HG02798 (cell line): Measurements from ENCODE around the gene BACE2.
"Not testable (repeated sequence)": the region's sequence is repeated elsewhere in the genome, so short reads cannot be mapped to it uniquely, and the experiment has no call there.

Experiments
- ATAC-seq: cut with Tn5 transposase; IDR thresholded peaks from one replicate; pipeline ENCODE4 v1.9.1; 2021; ENCODE audit warnings: mild to moderate bottlenecking; ENCODE audit not compliant: unreplicated experiment, poor library complexity

BACE2 gene

GRCh38 chr21:41175080-41175479 is 7.1 kb downstream of the BACE2 start:
- ATAC-seq = no peak

DNA sequence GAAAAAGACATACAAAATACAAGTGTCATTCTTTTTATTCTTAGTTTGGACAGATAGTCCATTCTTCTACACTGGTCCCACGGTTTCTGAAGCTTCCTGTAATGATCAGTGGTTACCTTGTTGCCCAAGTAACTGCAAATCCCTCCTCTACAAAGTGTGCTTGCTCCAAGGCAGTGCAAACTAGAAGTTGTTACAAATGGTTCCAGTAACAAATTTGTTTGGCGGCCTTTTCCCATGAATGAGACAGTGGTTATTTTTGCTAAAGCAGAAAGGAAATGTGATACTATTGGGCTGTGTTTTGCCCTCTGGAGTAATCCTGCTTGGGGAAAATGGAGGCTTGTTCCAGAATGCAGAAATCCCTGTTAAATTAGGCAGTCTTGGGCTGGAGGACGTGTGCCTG is 8.9 kb downstream of the BACE2 start:
- no peak for ATAC-seq

- no peak for ATAC-seq
Observed at GRCh38 chr21:41180752-41181151, 12.8 kb downstream of the BACE2 start.

DNA sequence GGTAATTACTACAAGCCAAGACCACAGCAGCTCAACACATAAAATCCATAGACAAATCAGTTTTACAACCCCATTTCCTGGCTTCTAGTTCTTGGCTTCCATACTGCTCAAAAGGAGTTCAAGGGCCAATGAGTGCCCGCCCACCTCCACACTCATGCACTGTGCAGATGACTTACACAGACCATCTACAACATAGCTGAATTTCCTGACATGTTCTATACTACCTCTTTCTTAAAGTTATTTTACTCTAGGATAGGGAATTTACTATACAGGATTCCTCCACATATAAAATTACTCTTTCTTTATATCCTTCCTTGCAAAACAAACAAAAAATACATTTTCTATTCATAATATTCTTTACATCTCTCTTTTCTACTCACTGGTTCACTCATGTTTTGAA is 14.6 kb downstream of the BACE2 start:
- ATAC-seq = no peak

DNA sequence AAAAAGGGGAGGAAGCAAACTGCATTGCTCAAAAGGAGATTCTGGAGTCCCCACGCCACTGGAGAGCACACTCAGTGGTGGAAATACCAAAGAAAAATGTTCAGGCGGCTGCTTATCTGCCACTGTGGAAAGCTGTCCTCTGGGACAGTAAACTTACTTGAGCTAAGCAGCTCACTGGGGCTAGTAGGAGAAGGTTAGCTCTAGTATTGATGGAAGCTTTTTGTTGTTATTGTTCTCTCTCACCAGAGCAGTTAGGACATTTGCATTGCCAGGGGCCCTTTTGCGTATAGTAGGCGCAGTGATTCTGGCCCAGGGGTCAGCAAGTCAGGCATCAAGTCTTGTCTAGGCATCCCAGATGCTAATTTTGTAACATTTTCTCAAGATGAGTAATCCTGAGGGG is 15.6 kb downstream of the BACE2 start:
- ATAC-seq = no peak

- no peak for ATAC-seq
Observed at GRCh38 chr21:41185802-41186201, 17.8 kb downstream of the BACE2 start.

DNA sequence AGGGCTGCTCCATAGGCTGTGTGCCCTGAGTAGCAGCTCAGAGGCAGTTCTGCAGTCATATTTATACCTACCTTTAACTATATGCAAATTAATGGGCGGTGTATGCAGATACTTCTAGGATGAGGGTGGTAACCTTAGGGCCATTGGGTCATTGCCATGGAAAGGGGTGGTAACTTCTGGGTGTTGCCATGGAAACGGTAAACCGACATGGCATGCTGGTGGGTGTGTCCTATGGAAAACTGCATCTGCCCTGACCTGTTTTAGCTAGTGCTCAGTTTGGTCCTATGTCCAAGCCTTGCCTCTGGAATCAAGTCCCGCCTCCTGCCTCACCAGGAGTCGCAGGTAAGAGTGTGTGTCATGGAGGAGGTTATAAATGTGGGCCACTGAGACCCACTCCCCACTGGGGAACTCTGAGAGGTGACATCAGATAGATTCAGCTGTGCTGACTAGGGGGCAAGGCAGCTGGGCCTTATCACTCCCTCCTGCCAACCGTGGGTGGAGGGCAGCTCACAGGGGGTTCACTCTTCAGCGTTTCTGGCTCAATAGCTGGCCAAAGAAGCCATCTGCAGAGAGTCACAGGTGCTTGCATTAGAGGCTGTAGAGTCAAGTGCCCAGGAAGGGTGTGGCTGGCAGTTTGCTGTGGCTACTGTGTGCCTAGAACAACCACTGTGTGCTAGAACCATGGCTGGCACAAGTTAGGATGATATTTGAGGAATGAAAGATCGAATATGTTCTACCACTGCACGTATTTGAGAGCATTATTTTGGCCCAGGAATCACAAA is 19.0 kb downstream of the BACE2 start:
- ATAC-seq = no peak

DNA sequence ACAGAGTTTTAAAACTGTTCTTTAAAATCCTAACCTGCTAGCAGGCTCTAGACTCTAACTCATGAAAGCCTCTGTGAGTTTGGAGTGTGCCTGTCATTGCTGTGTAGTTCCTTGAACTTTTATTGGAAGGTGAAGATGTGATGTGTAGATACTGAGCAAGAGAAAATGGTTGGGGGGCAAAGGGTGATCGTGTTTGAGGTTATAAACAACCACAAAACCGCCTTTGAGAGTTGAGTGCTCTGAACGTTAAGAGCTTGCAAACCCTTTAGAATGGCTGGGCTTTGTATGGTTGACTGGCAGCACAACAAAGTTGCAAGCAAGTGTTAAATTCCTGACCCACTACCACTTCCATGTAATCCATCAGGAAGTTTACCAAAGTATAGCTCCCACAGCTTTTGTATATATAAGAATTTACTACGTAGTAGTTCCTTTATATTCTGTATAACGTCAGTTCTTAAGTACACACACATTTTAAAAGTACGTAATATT is 19.6 kb downstream of the BACE2 start:
- ATAC-seq = no peak

DNA sequence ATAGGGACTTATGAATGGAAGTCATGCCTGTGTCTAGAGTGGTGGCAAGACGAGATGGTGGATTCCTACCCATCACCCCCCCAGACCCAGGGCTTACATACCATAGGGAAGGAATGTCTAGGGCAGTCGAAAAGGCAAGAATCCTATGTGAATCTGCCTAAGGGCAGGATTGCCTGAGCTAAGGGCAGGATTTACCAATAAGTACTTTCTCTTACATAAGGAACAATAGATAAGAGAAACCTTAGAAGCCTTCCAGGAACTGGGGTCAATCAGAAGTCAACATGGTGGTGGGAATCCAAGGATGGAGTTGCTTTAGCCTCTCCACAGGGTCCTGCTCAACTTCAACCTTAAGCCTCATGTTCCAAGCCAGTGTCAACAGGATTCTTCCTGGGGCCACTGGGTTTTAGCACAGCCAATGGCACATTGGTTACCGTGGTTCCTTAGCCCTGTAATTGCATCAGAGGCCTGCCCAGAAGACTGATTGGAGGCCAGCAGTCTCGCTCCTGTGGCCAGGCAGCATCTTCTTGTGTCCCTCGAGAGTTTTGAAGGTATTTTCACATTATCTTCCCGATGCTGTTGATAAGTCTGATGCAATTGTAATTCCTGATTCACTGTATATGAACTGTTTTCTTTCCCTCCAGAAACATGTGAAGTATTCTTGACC is 20.7 kb downstream of the BACE2 start:
- ATAC-seq = no peak

- no peak for ATAC-seq
Observed at GRCh38 chr21:41189150-41189745, 21.3 kb downstream of the BACE2 start.

DNA sequence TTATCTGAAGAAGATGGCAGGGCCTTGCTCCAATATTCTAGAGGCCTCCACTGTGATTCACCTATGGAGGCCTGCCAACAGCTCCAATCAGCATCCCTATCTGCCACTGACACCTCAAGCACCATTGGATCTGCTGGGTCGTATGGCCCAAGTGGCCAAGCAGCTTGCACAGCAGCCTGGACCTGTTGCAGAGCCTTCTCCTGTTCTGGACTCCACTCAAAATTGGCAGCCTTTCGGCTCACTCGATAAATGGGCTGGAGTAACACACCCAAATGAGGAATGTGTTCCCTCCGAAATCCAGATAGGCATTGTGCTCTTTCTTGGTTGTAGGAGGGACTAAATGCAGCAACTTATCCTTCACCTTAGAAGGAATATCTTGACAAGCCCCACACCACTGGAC is 24.6 kb downstream of the BACE2 start:
- ATAC-seq = not testable (repeated sequence)

GRCh38 chr21:41195311-41195710 is 27.4 kb downstream of the BACE2 start:
- ATAC-seq = no peak

DNA sequence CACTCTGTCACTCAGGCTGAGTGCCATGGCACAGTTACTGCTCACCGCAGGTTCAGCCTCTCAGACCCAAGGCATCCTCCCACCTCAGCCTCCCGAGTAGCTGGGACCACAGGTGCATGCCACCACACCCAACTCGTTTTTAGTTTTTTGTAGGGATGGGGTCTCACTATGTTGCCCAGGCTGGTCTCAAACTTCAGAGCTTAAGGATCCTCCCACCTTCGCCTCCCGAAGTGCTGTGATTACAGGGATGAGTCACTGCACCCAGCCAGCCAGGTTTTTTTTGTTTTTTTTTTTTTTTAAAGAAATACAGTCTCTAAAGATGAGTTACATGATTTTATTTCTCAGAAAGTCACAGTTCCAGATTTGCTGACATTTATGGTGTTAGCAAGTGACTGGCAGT is 29.0 kb downstream of the BACE2 start:
- no peak for ATAC-seq

DNA sequence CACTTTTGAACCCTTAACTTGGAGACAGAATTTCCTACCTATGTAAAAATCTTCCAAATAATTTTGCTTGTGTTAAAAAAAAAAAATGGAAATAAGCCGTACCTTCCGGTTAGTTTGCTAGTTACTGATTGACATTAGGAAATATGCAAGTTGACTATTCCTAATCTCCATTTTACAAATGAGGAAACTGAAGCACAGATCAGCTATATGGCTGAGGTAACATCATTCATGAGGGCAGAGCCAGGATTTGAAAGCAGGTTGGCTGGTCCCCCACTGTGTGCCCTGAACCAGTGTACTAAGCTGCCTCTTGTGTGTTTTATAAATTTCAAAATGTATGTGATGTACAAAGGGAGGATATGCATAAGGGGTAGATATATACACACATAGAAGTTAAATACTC is 29.6 kb downstream of the BACE2 start:
- no peak for ATAC-seq

DNA sequence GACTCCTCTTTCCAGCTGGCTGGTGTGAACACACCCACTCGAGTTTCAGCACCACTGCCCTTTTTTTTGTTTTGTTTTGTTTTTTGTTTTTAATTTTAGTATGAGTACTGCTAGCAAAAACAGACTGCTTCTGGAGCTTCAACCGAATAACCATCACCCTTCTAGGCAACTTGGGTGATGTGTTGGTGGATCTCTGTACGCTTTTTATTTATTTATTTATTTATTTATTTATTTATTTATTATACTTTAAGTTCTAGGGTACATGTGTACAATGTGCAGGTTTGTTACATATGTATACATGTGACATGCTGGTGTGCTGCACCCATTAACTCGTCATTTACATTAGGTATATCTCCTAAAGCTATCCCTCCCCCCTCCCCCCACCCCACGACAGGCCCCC is 30.7 kb downstream of the BACE2 start:
- not testable (repeated sequence) for ATAC-seq

- ATAC-seq = no peak
Observed at GRCh38 chr21:41199123-41199522, 31.2 kb downstream of the BACE2 start.

DNA sequence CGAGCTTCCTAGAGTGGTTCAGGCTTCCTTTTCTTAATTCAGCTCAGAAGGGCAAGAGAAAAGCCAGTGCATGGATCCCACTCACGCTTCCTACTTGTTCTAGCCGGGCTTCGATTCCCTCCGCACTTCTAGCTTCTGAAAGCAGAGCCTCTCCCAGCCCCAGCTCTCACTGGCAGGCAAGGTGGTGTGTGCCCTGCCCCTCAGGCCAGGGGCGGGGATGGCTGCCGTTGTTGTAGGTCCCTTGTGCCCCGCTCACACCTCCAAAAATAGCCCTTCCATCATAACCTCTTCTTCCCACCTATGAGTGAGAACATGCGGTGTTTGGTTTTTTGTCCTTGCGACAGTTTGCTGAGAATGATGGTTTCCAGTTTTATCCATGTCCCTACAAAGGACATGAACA is 31.6 kb downstream of the BACE2 start:
- ATAC-seq = no peak

DNA sequence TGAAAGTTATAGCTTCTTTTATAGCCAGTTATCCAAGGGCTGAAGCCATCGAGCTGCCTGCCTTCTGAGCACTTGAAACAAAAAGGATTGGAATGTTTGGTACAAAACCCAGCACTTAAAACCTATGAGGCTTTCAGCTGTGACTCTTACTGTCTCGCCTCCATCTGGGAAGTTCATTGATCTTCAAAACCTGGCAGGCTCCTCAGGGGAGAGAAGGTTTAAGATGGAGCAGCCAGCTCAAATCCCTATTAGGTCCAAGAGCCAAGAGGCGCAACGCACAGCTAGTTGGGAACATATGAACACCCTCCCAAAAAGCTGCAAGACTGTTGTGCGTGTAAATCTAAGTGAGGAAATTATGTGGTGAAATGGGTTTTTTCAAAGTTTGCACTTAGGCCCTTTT is 33.4 kb downstream of the BACE2 start:
- ATAC-seq = no peak

DNA sequence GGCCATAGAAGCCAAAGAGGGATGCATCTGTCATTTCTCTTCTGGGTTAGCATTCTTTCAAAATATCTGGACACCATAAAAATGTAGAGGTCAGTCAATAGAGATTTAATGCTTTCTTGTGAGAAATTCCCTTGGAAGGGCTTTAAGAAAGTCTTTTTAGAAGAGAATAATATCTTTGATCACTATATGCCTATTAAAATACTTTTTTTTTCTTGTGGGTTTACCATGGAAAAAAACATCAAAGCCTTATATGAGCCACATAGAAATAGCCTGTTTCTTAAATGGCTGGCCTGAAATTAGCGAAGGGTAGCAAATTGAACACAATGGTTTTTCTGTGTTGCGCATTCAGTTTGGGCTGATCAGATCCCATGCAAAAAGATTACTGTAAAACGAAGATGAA is 36.8 kb downstream of the BACE2 start:
- no peak for ATAC-seq

DNA sequence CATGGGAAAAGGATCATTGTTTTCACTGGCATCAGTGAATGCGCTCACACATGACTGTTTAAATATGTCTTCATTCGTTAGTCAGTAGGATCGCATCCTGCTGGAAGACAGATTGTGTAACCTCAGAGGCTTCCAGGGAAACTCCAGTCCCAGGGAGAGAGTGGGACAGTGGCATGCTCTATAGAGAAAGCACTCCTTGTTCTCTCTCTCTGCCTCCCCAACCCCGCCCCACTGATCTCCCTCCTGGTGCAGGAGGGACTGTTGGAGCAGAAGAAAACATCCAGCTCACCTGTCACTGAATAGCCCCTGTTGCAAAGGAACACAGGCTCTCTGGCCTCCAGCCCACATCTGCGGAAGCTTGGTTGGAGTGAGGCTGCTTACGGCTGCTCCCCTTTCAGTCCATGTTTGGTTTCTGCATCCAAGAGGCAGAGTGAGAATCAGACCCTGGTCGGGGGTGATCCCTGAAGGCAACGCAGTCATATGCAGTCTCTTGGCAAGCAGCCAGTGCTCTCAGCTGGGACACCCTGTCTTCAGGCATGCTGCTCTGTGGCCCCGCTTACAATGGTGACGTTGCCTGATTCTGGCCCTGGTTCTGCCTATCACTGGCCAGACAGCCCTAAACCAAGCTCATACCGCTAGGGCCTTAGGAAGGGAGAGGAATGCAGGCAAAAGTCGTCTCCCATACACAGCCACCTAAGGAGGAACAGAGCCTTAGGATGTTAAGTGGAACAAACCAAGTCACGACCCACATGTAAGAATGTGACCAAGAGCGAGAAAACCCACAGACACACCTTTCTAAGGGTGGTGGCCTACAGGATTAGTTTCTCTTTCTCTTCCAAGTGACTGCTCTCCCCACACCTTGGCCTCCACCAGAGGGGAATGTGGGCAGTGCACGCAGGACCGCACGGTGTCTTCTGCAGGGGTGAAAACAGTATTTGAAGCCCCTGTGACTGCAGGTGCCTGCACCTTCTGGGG is 39.7 kb downstream of the BACE2 start:
- no peak for ATAC-seq
